NCI-H128 (cell line): ENCODE data around the gene COG5.

Source experiments
- DNase-seq: peaks from one replicate; lab custom pipeline; 2025; ENCODE audit not compliant: unreplicated experiment; lab: John Stamatoyannopoulos, UW

The COG5 gene

DNA sequence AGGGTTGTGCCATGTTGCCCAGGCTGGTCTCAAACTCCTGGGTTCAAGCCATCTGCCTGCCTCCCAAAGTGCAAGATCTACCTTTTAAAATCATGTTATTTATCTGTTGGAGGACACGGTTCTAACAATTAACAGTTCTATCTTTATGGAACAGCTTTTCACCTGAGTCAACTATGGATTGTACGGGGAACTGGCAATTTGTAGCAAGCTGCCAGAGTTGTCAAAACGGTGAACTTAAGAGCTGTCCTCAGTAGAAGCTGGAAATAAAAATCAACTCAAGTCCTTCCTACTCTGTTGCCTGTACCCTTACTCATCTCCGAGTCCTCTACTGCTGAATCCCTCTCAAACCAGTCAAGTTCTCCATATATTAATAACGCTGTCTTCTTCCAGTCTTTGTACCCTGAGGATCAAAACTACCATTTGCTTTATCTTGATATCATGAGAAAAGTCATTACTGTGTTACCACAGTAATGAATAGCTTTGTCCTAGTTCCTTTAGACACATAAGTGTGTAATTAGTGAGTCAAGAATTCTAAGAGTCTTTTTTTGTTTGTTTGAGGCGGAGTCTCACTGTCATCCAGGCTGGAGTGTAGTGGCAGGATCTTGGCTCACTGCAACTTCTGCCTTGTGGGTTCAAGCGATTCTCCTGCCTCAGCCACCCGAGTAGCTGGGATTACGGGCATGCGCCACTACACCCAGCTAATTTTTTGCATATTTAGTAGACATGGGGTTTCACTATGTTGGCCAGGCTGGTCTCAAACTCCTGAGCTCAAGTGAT lies 366.7 kb downstream of the COG5 start:
- no peak for DNase-seq

DNA sequence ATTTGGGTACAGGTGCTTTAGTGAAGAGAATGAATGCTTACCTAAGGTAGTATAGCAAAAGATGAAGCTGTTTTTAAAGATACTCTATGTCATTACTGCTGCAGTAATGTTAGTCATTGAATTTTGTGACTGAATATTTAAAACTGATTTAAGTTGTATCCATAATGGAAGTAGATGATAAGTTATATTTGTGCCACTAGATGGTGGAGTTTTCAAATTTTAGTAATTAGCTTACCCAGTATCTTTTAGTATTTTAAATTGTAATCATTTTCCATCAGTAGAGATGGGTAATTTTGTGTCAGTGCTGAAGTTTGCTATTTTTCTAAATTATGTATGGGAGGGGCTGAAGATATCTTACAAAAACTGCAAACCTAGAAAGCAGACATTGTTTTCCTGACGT lies 369.7 kb downstream of the COG5 start:
- DNase-seq, result no peak

DNA sequence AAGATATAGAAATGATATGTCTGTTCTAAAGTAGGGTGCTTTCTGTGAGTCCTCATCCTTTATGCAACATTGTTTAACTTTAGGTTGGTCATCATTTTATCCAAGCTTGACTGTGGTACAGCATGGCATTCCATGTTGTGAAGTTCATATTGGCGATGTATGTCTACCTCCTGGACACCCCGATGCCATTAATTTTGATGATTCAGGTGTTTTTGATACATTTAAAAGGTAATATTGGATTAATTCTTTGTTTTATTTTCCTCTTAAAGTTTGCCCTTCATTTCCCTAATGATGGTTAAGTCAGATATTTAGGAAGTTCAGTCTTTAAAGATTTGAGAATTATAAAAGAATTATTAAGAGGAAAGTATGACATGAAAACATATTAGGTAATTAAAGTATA lies 373.6 kb downstream of the COG5 start:
- no peak for DNase-seq

DNA sequence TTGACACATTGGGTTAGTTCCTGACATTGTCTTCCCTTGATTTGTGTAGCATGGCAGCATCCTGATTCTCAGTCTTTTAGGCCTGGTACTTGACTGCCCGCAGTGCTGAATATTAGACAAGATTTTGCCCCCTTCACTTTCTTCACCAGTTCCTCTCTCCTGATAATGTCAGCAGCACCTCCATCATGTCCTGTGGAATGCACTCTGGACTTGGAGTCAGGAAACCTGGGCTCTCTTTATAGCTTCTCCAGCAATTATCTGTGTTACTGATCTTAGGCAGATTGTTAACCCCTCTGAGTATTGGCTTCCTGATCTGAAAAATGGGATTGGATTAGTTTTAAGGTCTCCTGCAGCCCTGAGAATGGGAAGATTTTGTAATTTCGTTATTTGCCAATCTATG lies 375.9 kb downstream of the COG5 start:
- DNase-seq, result no peak

DNA sequence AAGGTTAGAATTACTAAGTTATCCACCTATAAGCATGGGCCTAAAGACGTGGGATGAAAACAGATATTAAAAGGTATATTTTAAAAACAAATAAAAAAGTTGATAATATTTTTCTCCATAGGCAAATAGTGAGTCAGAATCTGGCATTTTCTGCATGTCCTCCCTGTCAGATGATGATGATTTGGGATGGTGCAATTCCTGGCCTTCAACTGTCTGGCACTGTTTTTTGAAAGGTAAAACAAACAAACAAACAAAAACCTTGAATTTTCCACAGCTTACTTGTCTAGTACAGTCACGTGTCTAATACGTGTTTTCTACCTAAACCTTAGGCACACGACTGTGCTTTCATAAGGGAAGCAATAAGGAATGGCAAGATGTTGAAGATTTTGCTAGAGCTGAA lies 377.5 kb downstream of the COG5 start:
- no peak for DNase-seq

DNA sequence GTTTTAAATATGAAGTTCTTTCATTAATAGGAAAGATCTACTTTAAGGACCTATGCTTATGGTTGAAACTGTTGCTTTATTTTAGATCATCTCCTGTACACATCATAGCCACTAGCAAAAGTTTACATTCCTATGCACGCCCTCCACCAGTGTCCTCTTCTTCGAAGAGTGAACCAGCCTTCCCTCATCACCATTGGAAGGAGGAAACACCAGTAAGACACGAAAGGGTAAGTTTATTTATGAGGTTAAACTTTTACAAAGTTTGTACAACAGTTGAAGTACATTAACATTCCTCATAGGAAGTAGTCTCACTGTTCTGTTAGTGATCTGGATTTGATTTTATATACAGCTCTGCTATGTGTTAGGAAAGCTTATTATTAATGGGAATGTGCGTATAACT lies 378.0 kb downstream of the COG5 start:
- no peak for DNase-seq

DNA sequence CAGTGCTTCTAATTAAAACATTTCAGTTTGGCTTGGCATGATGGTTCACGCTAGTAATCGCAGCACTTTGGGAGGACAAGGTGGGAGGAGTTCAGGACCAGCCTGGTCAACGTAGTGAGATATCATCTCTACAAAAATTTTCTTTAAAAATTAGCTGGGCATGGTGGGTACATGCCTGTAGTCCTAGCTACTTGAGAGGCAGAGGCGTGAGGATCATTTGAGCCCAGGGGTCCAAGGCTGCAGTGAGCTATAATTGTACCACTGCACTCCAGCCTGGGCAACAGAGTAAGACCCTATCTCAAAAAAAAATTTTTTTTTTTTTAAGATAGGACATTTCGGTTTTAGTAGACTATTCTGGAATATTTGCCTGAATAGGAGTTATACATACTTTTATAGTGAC lies 382.5 kb downstream of the COG5 start:
- no peak for DNase-seq

DNA sequence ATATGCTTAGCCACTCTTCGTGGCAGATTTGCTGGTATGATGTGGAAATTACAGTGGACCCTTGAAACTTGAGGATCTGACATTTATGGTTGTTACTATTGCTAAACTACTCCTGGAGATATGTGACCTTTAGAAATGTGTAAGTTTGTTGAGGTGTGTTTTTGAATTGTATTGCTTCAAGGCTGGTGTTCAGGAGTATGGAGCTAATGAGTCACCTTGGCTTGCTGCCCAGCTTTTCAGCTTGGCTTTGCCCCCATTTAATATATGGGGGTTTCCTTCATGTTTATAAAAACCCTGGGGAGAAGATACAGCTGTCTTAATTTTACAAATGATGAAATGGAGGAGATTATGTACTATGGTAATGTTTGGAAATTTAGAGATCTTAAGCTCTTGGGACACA lies 383.3 kb downstream of the COG5 start:
- DNase-seq, result no peak

DNA sequence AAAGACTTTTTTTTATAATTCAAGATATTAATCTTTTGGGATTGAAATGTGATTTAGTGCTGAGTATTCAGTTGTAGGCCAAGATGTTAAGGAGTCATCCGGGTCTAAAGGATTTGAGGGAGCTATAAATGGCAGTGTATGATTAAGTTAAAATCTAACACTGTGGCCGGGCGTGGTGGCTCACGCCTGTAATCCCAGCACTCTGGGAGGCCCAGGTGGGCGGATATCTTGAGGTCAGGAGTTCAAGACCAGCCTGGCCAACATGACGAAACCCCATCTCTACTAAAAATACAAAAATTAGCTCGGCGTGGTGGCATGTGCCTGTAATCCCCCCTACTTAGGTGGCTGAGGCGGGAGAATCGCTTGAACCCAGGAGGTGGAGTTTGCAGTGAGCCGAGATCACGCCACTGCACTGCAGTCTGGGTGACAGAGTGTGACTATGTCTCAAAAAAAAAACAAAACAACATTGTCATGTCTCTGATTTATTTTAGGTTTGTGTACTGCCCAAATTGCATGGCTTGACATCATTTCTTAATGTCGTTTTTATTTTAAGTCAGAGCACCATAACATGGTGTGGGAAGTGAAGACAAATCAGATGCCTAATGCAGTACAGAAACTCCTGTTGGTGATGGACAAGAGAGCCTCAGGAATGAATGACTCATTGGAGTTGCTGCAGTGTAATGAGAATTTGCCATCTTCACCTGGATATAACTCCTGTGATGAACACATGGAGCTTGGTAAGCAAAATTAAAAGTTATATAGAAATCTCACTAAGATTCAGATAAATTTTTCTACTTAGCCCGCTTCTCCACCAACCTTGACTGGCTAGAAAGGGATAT lies 384.2 kb downstream of the COG5 start:
- no peak for DNase-seq

DNA sequence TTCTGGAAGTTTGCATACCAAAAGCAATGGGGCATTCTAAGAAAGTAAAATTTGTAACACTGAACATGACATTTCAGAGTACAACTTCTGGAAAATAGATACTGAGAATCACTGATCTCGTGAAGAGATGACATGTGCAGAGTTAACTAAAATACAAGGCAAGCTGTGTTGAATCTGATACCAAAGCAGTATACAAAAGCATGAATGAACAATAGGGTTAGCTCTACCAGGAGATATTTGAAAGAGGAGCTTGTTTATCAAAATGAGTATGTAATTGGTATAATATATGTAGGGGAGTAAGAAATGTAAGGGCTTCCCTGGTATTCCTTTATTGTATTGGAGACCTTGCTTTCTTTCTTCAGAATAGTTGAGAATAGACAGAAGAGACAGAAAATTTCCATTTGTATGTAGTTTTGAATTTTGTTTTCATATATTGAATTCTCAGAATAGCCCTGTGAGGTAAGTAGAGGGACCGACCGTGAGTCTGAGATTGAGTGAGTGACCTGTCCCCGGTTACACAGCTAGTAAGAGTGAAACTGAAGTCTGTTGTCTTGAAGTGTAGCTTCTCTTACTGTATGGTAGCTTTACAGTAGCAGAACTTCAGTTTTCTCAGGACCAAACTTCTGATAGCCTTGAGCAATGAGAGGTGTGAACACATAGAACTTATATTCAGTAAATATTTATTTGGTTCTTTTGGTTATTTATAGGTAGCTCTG lies 389.9 kb downstream of the COG5 start:
- no peak for DNase-seq

DNA sequence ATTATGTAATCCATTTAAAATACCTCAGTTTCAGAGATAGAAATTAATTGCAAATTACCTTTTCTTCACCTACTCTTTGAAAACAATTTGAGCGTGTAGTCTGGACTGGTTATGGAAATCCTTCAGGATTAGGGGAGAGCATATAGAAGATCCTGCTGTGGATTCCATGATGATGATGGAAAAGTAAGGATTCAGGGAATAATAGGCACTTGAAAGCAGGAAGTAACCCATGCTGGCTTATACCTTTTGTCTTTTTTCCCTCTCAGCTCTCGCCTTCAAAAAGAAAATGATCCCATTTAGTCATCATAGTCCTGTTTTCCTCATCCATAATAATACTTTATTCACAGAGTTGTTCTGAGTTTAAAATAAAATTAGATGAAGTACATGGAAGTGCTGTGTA lies 390.5 kb downstream of the COG5 start:
- DNase-seq, result no peak

DNA sequence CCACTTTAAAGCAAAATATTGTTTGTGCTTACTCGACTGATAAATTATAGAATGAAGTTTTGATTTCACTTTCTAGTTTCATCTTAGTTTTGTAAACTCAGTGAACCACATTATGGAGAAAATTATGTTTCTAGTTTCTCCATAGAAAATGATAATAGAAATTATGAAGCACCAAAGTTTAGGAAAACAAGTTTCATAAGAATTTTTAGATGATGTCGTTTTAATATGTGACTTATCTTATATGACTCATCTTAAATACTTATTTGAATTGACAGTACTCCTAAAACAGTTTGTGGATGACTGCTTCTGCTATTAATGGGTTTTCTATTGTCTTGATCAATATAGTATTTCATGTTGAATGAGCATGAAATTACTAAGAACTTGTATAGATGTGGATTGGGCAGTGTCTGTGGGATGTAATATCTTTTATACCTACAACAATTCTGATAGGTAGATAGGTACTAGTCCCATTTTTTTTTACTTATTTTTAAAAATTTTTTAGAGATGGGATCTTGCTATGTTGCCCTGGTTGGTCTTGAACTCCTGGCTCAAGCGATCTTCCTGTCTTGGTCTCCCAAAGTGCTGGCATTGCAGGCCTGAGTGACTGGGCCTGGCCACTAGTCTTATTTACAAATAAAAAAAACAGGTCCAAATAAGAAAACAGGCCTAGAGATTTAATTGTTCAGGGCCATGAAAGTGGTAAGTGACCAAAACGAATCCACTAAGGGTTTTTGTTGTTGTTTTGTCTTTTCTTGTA lies 391.3 kb downstream of the COG5 start:
- DNase-seq, result no peak

DNA sequence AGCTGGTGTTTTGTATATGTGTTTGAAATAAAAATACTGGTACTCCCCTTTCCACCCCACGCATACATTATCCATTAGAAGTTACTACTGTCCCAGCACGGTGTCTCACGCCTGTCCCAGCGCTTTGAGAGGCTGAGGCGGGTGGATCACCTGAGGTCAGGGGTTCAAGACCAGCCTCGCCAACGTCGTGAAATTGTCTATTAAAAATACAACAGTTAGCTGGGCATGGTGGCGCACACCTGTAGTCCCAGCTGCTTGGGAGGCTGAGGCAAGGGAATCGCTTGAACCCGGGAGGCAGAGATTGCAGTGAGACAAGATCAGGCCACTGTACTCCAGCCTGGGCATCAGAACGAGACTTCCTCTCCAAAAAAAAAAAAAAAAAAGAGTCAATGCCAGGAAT lies 392.2 kb downstream of the COG5 start:
- DNase-seq, result no peak

DNA sequence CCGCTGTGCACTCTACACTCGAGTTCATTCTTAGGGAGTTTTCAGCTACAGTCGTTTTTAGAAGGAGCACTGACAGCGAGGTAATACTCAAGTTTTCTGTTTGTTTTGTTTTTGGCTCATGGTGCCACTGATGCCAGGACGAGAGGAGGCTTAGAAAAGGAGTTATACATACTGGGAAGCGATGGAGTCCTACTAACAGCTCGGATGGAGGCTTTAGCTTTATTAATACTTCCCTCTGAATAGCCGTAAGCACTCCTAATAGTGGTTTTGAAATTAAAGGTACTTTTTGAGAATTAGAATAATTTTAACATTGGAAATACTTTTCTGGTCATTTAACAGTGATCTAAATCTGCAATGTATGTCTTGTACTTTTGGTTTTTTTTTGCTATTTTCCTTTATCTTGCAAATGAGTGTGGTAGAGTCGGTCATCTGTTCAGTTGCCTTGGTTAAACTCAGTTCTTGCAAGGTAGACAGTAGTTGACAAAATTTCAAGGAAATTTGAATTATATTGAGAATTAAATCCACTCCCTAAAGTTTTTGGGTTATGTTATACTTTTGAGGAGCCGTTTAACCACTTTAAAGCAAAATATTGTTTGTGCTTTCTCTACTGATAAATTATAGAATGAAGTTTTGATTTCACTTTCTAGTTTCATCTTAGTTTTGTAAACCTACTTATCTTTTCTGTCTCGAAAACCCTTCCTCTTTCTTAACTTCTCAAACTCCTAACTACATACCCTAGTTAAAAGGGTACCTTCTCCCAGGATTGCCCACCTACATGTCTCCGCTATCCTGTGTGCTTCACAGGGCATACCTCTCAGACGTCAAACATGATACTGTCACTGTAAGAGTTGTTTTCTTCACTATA lies 393.4 kb downstream of the COG5 start:
- DNase-seq, result no peak

DNA sequence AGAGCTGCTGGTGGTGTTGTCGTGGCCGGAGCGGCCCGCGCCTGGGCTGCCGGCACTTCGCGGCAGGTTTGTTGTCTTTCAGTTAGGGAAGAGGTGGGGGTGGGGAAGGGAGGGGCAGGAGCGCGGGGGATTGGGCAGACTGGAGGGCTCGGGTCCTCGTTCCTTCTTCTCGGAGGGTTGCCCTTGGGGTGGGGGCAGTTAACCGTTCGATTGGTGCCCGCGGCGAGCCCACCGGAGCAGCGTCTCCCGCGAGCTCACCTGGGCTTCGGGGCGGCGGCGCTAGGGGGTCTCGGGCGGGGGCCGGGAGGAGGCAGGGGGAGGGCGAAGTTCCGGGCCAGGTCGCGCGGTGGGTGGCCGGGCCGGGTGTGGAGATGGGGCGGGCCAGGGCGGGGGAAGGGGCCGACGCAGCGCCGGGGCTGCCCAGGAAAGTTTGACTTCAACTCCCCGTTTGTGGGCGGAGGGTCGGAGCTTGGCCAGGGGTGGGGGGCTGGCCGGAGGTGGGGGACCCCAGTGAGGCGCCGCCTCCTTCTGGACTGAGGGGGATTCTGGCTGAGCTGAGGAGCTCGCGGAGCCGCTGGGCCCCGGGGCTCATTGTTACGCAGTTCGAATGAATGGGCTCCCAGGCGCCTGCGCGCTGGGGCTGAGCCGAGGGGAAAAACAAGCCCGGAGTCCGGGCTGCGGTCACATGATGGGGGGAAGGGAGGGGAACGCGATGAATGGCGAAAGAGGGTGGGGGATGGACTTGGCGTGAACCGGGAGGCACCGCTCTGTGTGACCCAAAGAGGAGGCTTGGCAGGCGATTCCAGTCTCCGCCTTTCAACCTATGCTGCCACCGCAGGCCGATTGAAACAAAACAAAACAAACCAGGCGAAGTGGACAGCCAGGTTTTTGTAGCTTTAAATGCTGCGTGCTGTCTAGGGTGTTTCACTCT lies 394.3 kb downstream of the COG5 start:
- peak; percentile 78 for DNase-seq

DNA sequence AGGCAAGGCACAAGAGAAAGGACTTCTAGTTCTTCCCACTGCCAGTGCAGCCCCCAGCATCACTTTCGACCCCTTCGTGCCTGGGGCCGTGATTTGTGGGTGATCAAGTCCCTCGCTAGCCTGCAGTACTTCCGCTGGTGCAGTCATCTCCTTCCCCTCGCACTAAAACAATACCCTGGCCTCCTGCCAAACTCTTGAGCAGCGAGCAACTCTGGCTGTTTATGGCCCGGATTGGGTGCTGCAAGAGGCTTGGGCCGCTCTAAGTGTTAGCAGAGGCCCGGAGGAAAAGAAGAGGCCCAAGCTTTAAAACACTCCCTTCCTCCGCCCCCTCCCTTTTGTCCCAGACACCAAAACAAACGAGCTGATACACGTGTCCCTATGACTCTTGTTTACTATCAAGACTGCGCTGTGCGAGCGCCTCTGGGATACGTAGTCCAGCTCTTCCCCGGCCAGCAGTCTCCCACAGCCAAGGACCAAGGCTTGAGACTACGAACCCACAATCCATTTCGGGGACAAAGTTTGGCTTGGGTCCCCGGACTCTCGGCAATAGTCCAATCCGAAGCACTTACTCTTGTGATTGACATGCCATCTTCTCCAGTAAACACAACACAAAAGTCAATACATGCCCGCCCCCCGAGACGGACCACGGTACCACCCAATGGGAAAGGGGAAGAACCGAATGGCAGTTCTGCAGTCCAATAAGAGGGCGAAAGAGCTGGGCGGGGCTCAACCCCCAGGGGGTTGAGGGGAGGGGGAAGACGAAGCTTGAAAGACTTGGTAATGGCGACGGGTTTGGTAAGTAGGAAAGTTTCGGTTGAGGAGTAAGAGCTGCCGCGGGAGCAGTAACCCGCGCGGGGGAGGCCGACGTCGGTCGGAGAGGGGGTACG lies 395.2 kb downstream of the COG5 start, which contains the start of gene HBP1:
Gene HBP1 (plus strand): TSS at position 771 of the 887 bp plus-strand sequence. CDS start 10,891 bp downstream, outside the sequence.
- peak; percentile 99 for DNase-seq

DNA sequence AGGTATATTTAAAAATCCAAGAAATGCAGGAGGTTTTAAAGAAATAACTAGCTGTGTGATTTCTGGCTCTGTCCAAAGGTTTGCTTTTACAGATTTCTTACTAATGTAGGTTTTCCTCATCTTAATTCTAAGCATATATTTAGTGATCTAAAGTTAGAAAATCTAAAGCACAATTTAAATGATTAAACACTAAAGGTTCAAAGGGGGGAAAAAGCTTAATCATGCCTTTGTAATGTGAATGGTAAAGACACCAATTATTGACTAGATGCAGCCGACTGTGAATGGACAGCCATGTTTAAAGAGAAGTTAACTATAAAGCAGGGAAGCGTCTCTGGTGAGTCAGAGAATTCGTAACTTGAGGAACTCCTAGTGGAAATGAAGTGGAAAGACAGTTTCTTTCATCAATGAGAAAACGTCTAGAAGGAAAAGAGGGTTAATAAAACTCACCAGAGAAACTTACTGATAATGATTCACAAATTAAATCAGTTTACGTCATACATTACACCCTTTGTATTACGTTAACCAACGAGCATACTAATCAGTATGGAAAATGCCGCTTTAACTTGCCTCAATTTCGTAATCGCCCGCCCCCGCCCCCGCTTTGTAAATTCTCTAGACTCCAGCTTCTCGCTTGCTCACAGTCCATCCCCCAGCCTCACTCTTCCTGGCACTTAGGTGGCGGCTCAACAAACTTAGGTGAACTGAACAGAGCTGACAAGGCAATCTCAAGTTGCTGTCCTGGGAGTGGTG lies 396.1 kb downstream of the COG5 start:
- DNase-seq, result peak; percentile 20
